GM19324 (cell line): Measurements from ENCODE around the gene POLR3H.

Experiments used
- ATAC-seq: cut with Tn5 transposase; IDR thresholded peaks from one replicate; pipeline ENCODE4 v1.9.1; 2021; ENCODE audit warnings: mild to moderate bottlenecking, moderate library complexity; ENCODE audit not compliant: unreplicated experiment, low FRiP score

POLR3H gene

DNA sequence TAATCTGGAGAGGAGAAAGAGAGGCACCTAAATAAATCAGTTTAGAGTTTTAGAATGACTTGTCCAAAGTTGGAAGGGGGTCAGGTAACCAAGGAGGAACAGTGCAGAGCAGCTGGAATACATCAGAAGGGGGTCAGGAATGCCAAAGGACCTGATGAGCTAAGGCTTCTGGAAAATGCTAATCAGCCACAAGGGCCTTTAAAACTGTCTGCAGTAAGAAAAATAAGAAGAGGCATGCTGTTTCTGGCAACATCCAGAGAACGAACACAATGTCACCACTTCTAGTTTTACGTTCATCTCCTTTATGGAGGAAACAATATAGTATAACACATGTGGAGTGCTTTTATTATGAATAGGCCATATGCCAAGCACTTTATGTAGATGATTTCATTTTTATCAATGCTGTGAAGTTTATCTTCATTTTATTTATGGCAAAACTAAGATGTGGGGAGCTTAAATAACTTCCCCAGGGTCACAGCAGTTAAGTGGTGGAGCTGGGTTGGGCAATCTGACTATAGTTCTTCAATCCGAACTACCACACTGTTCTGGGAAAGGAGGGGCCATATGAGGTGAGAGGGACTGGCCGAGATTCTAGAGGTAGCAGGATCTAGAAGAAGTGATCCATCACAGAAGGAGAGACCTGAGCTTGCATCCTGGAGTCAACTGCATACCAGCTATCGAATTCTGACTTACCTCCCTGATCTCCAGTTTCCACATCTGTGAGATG lies 52.7 kb downstream of the POLR3H start:
- no peak for ATAC-seq

DNA sequence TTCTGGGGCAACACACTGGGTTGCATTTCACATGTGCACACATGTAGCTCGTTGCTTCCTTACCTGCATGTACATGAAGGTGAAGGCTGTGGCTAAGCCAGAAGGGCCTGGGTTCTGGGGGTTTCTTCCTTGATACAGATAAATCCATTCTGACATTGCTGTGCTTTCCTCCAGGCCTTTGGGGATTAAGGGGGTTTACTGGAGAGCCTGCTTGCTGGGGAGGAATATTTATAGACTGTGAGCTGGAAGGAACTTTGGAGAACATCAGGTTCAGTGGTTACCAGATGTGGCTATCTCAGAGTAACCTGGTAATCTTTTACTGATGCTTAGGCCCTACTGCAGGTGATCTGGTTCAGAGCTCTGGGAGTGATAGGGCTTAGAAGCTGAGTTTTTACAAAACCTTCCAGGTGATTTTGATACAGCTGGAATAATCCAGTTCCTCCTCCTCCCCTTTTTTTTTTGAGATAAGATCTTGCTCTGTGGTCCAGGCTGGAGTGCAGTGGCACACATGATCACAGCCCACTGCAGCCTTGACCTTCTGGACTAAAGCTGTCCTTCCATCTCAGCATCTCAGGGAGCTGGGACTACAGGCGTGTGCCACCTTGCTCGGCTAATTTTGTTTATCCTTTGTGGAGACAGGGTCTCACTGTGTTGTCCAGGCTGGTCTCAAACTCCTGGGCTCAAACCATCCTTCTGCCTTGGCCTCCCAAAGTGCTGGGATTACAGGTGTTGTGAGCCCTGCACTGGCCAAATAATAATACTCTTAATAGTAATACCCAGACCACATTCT lies 55.5 kb downstream of the POLR3H start:
- no peak for ATAC-seq

GRCh38 chr22:41488076-41488475 lies 56.2 kb downstream of the POLR3H start:
- ATAC-seq: no peak

DNA sequence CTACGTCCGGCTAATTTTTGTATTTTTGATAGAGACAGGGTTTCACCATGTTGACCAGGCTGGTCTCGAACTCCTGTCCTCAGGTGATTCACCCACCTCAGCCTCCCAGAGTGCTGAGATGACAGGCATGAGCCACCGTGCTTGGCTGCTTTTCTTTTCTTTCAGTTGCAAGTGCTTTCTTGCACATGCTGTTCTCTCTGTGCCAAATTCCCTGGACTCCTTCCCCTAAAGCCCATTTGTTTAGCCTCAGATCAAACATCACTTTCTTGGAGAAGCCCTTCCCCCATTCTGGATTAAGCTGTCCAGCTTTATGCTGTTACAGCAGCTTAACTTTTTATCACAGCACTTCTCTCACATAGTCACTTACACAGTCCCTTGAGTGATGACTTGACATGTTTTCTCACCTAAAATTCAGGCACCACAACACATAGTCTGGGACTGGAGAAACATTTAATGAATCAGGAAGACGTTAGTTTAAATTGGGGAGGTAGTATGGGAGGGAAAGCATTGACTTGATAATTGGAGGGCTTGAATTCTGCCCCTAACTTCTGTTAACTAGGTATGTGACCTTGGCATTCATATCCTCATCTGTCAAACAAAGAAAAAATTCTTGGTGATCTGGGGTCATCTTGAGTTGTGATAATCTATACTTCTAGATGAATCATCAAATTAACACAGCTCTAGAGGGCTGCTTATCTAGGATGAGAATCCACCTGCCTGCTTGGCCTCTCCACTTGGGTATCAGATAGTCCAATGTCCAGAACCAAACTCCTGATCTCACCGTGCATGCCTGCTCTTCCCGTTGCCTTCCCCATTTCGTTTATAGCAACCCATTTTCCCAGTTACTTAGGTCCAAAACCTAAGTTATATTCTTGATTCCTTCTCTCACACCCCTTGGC lies 57.0 kb downstream of the POLR3H start:
- ATAC-seq: no peak

DNA sequence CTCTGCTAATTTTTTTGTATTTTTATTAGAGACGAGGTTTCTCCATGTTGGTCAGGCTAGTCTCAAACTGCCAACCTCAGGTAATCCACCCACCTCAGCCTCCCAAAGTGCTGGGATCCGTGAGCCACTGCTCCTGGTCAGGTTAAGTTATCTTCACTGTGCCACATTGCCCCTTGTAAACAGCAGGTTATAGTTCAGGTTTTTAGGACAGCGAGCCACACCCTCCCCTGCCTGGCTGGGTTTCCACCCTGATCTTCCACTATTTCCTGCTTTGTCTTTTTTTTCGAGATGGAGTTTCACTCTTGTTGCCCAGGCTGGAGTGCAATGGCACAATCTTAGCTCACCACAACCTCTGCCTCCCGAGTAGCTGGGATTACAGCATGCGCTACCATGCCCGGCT lies 59.2 kb downstream of the POLR3H start:
- ATAC-seq: no peak

- ATAC-seq: no peak
Measured at GRCh38 chr22:41482319-41482935, 61.8 kb downstream of the POLR3H start.

DNA sequence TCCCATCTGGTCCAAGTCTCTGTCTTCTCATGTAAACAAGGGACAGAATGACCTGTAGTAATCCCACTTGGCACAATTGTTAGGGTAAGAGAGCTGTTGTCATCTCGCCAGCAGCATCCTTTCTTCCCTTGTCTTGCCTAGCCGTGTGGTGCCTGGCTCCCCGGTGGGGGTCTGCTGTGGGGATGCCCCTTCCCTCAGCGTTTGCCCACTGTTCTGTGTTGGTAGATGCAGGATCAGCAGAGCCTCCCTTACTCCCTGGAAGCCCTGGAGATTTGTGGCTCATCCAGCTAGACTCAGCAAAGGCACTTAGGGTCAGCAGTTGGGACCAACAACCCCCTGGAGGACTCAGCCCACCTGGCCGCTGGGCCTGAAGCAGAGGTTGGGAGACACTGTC lies 62.3 kb downstream of the POLR3H start:
- ATAC-seq: no peak

GRCh38 chr22:41481131-41481830 lies 63.0 kb downstream of the POLR3H start:
- no peak for ATAC-seq

GRCh38 chr22:41480397-41480735 lies 63.9 kb downstream of the POLR3H start:
- ATAC-seq: no peak

- no peak for ATAC-seq
Measured at GRCh38 chr22:41479671-41480396, 64.4 kb downstream of the POLR3H start.

GRCh38 chr22:41478891-41479521 lies 65.3 kb downstream of the POLR3H start:
- no peak for ATAC-seq

- ATAC-seq: no peak
Measured at GRCh38 chr22:41478473-41478872, 65.8 kb downstream of the POLR3H start.
